Measurements from ENCODE around the gene SCIN. TPM values are rescaled to one million over a fixed set of nuclear protein-coding genes. Genes with fewer than 3 reads are reported as not detected.

Gene SCIN
- total and polyA plus RNA-seq, 2 of the 8 experiments (the other 6 are each of a cell fraction or from before 2014, with no cell fraction given): 0.47 to 1.9 TPM

DNA sequence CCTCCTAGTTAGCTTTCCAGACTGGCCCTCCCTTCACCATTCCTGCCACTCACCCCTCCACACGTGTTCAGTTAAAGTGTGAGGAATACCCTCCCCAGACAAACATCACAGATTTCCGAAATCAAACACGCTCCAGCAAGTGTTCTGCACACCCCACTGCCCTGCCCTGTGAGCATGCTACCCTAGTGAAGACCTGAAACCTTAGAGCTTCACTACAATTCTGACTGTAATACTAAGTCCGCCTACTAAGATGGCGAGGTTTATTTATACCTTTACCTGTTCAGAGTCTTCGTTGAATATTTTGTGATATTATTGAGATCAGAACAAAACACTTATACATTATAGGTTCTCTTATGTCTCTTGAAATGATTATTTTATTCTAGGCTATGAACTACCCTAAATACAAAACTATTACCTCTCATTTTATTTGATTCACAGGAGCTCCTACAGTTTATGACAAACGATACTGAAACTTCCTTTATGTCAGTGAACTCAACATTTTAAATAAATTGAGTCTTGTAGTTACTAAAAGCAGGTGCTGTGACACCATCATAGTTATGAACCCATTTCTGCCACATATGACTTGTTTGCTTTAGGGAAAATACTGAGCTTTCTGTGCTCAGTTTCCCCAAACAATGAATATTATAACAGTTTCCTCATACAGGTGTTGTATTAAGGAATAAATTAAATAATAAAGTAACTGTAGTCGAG, 8.6 kb downstream of the SCIN start (continued):
- TF ChIP-seq, protein P1, sequence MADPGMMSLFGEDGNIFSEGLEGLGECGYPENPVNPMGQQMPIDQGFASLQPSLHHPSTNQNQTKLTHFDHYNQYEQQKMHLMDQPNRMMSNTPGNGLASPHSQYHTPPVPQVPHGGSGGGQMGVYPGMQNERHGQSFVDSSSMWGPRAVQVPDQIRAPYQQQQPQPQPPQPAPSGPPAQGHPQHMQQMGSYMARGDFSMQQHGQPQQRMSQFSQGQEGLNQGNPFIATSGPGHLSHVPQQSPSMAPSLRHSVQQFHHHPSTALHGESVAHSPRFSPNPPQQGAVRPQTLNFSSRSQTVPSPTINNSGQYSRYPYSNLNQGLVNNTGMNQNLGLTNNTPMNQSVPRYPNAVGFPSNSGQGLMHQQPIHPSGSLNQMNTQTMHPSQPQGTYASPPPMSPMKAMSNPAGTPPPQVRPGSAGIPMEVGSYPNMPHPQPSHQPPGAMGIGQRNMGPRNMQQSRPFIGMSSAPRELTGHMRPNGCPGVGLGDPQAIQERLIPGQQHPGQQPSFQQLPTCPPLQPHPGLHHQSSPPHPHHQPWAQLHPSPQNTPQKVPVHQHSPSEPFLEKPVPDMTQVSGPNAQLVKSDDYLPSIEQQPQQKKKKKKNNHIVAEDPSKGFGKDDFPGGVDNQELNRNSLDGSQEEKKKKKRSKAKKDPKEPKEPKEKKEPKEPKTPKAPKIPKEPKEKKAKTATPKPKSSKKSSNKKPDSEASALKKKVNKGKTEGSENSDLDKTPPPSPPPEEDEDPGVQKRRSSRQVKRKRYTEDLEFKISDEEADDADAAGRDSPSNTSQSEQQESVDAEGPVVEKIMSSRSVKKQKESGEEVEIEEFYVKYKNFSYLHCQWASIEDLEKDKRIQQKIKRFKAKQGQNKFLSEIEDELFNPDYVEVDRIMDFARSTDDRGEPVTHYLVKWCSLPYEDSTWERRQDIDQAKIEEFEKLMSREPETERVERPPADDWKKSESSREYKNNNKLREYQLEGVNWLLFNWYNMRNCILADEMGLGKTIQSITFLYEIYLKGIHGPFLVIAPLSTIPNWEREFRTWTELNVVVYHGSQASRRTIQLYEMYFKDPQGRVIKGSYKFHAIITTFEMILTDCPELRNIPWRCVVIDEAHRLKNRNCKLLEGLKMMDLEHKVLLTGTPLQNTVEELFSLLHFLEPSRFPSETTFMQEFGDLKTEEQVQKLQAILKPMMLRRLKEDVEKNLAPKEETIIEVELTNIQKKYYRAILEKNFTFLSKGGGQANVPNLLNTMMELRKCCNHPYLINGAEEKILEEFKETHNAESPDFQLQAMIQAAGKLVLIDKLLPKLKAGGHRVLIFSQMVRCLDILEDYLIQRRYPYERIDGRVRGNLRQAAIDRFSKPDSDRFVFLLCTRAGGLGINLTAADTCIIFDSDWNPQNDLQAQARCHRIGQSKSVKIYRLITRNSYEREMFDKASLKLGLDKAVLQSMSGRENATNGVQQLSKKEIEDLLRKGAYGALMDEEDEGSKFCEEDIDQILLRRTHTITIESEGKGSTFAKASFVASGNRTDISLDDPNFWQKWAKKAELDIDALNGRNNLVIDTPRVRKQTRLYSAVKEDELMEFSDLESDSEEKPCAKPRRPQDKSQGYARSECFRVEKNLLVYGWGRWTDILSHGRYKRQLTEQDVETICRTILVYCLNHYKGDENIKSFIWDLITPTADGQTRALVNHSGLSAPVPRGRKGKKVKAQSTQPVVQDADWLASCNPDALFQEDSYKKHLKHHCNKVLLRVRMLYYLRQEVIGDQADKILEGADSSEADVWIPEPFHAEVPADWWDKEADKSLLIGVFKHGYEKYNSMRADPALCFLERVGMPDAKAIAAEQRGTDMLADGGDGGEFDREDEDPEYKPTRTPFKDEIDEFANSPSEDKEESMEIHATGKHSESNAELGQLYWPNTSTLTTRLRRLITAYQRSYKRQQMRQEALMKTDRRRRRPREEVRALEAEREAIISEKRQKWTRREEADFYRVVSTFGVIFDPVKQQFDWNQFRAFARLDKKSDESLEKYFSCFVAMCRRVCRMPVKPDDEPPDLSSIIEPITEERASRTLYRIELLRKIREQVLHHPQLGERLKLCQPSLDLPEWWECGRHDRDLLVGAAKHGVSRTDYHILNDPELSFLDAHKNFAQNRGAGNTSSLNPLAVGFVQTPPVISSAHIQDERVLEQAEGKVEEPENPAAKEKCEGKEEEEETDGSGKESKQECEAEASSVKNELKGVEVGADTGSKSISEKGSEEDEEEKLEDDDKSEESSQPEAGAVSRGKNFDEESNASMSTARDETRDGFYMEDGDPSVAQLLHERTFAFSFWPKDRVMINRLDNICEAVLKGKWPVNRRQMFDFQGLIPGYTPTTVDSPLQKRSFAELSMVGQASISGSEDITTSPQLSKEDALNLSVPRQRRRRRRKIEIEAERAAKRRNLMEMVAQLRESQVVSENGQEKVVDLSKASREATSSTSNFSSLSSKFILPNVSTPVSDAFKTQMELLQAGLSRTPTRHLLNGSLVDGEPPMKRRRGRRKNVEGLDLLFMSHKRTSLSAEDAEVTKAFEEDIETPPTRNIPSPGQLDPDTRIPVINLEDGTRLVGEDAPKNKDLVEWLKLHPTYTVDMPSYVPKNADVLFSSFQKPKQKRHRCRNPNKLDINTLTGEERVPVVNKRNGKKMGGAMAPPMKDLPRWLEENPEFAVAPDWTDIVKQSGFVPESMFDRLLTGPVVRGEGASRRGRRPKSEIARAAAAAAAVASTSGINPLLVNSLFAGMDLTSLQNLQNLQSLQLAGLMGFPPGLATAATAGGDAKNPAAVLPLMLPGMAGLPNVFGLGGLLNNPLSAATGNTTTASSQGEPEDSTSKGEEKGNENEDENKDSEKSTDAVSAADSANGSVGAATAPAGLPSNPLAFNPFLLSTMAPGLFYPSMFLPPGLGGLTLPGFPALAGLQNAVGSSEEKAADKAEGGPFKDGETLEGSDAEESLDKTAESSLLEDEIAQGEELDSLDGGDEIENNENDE (IDR thresholded peaks at IDR 0.05; ENCODE audit: insufficient replicate concordance, low read length): no peak
